Measurements from ENCODE around the gene NCEH1. TPM values are rescaled to one million over a fixed set of nuclear protein-coding genes. Genes with fewer than 3 reads are reported as not detected.

Gene NCEH1
- total RNA-seq, 2 experiments from 2014 or later: 2.8 to 3.4 TPM

- Mint-ChIP-seq H3K36me3 (ENCODE audit: low read depth) (peaks cover 19% of the 10 kb centered on the region), H3K27me3 (peaks cover 4% of the 10 kb centered on the region), H3K27ac (peak overlapping the region; percentile 81), H3K4me3 (no peak overlapping the region), H3K4me1 (ENCODE audit: low read depth) (peaks cover 62% of the 10 kb centered on the region), H3K9me3 (peaks cover 15% of the 10 kb centered on the region)
- intact Hi-C loops (cut with micrococcal nuclease): loop anchor here (1.0 to 5.0 kb wide), 5 partner anchors 13 to 81 kb away; no protein-coding TSS in a partner anchor
- ChIA-PET POLR2A (interaction anchor here (0.8 to 5.5 kb wide), 8 partner anchors 11 to 90 kb away, joined by 3 to 26 read pairs (median 10); partner anchors contain the start of gene TNFSF10), CTCF (interaction anchor here (0.7 to 5.7 kb wide), 11 partner anchors 16 to 131 kb away, joined by 3 to 78 read pairs (median 37); partner anchors contain the start of gene TNFSF10)
- DNase-seq: peak; percentile 63
- peak; percentile 32 for ATAC-seq
- TF ChIP-seq CTCF (IDR thresholded peaks at IDR 0.05): no peak
Measured at GRCh38 chr3:172592898-172593669, 117.8 kb downstream of the NCEH1 start.

GRCh38 chr3:172591876-172592771 is 118.7 kb downstream of the NCEH1 start:
- ChIA-PET CTCF (interaction anchor here (0.8 to 5.7 kb wide), 16 partner anchors 11 to 115 kb away, joined by 3 to 78 read pairs (median 4); partner anchors contain the start of gene TNFSF10), POLR2A (interaction anchor here (0.7 to 5.5 kb wide), 12 partner anchors 10 to 124 kb away, joined by 3 to 26 read pairs (median 6); partner anchors contain the start of gene TNFSF10)
- H3K9me3 Mint-ChIP-seq: peaks cover 15% of the 10 kb centered on the region
- intact Hi-C loops (cut with micrococcal nuclease): loop anchor here (1.0 to 5.0 kb wide), 5 partner anchors 12 to 80 kb away; no protein-coding TSS in a partner anchor
- ATAC-seq: peak; percentile 84
- peak overlapping the region; percentile 81 for H3K27ac Mint-ChIP-seq
- TF ChIP-seq CTCF (IDR thresholded peaks at IDR 0.05): no peak
- H3K36me3 Mint-ChIP-seq (ENCODE audit: low read depth): peaks cover 23% of the 10 kb centered on the region
- H3K27me3 Mint-ChIP-seq: peaks cover 5% of the 10 kb centered on the region
- peak; percentile 96 for DNase-seq
- peak overlapping the region; percentile 36 for H3K4me3 Mint-ChIP-seq
- peaks cover 66% of the 10 kb centered on the region for H3K4me1 Mint-ChIP-seq (ENCODE audit: low read depth)

- ATAC-seq (no peak), DNase-seq (no peak)
- H3K36me3 Mint-ChIP-seq (ENCODE audit: low read depth): peaks cover 23% of the 10 kb centered on the region
- no peak for TF ChIP-seq CTCF (IDR thresholded peaks at IDR 0.05)
- POLR2A ChIA-PET: interaction anchor here (1.3 to 5.5 kb wide), 9 partner anchors 9 to 79 kb away, joined by 4 to 26 read pairs (median 7); partner anchors contain the start of gene TNFSF10
- CTCF ChIA-PET: interaction anchor here (0.7 to 1.6 kb wide), 7 partner anchors 10 to 101 kb away, joined by 3 to 5 read pairs (median 3); no protein-coding TSS in a partner anchor
- H3K9me3 Mint-ChIP-seq: peaks cover 15% of the 10 kb centered on the region
- intact Hi-C loops (cut with micrococcal nuclease): loop anchor here (5.0 kb wide), 1 partner anchor 39 kb away; no protein-coding TSS in a partner anchor
- H3K4me3 Mint-ChIP-seq: no peak overlapping the region
- H3K27ac Mint-ChIP-seq: peak overlapping the region; percentile 30
- H3K27me3 Mint-ChIP-seq: peaks cover 5% of the 10 kb centered on the region
- peaks cover 69% of the 10 kb centered on the region for H3K4me1 Mint-ChIP-seq (ENCODE audit: low read depth)
Measured at GRCh38 chr3:172591125-172591605, 119.7 kb downstream of the NCEH1 start.

- no peak for TF ChIP-seq CTCF (IDR thresholded peaks at IDR 0.05)
- peaks cover 15% of the 10 kb centered on the region for H3K9me3 Mint-ChIP-seq
- peaks cover 18% of the 10 kb centered on the region for H3K36me3 Mint-ChIP-seq (ENCODE audit: low read depth)
- CTCF ChIA-PET: interaction anchor here (0.7 to 1.0 kb wide), 2 partner anchors 10 to 63 kb away, joined by 3 to 7 read pairs; partner anchors contain the start of gene TNFSF10
- H3K4me3 Mint-ChIP-seq: no peak overlapping the region
- DNase-seq (no peak), ATAC-seq (peak; percentile 25)
- intact Hi-C loops (cut with micrococcal nuclease): no loop called here
- peaks cover 65% of the 10 kb centered on the region for H3K4me1 Mint-ChIP-seq (ENCODE audit: low read depth)
- no peak overlapping the region for H3K27ac Mint-ChIP-seq
- peaks cover 5% of the 10 kb centered on the region for H3K27me3 Mint-ChIP-seq
- POLR2A ChIA-PET: interaction anchor here (0.8 kb wide), 1 partner anchor 65 kb away, joined by 4 read pairs; no protein-coding TSS in a partner anchor
Measured at GRCh38 chr3:172586436-172586835, 124.4 kb downstream of the NCEH1 start.

Measured in activated CD8-positive, alpha-beta T cell treated with anti-CD3 and anti-CD28 coated beads for 36 hours (primary cell).